ENCODE data around the gene NR1H4.
"Not testable (repeated sequence)": the region's sequence is repeated elsewhere in the genome, so short reads cannot be mapped to it uniquely, and the experiment has no call there.

Gene NR1H4

DNA sequence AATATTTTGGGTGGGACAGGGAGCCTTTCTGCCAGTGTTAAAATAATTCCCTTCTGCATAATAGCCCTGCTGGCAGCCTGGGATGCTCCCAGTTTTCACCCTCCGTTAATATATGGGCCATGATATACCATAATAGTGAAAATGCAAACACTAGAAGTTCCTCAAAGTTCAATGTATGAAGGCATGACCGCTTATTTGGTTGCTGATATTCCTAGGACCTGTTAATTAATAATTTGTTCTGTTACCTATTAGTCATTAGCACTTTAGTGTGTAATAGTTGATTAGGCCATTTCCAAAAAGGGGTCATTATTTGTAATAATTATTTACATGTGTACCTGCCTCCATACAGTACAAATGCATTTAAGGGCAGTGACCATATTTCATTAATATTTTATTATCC, 20.4 kb downstream of the NR1H4 start:
- Histone ChIP-seq H3K9ac (ENCODE audit: low read depth, low read length) (no peak overlapping the region), H3K27me3 (ENCODE audit: control insufficient read depth, insufficient read depth, low read length) (no peaks in the 10 kb centered on the region), H3K9me3 (ENCODE audit: control insufficient read depth, insufficient read depth, low read length) (no peaks in the 10 kb centered on the region), H3K4me3 (ENCODE audit: low read depth, low read length) (no peak overlapping the region), H3K4me1 (ENCODE audit: control insufficient read depth, insufficient read depth, low read length) (no peaks in the 10 kb centered on the region), H3K36me3 (ENCODE audit: control insufficient read depth, insufficient read depth, low read length) (no peaks in the 10 kb centered on the region)

DNA sequence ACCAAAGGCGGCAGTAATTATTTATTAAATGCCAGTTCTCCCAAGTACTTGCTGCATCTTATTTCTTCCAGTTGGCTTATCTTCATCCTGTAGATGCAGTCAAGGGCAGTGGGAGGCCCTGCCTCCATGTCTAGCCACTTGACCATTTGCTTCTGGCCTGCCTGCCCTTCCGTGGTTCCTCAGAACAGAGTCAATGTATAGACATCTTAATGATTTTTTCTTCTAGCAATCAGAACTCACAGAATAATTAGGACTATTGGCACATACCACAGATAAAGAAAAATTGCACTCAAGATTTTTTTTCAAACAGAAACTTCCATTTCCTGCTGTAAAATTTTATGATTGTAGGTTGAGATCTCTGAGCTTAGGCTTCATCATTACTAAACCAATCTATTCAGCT, 20.9 kb downstream of the NR1H4 start:
- Histone ChIP-seq H3K27me3 (ENCODE audit: control insufficient read depth, insufficient read depth, low read length) (no peaks in the 10 kb centered on the region), H3K36me3 (ENCODE audit: control insufficient read depth, insufficient read depth, low read length) (no peaks in the 10 kb centered on the region), H3K4me3 (ENCODE audit: low read depth, low read length) (no peak overlapping the region), H3K9me3 (ENCODE audit: control insufficient read depth, insufficient read depth, low read length) (no peaks in the 10 kb centered on the region), H3K4me1 (ENCODE audit: control insufficient read depth, insufficient read depth, low read length) (no peaks in the 10 kb centered on the region), H3K9ac (ENCODE audit: low read depth, low read length) (no peak overlapping the region)

DNA sequence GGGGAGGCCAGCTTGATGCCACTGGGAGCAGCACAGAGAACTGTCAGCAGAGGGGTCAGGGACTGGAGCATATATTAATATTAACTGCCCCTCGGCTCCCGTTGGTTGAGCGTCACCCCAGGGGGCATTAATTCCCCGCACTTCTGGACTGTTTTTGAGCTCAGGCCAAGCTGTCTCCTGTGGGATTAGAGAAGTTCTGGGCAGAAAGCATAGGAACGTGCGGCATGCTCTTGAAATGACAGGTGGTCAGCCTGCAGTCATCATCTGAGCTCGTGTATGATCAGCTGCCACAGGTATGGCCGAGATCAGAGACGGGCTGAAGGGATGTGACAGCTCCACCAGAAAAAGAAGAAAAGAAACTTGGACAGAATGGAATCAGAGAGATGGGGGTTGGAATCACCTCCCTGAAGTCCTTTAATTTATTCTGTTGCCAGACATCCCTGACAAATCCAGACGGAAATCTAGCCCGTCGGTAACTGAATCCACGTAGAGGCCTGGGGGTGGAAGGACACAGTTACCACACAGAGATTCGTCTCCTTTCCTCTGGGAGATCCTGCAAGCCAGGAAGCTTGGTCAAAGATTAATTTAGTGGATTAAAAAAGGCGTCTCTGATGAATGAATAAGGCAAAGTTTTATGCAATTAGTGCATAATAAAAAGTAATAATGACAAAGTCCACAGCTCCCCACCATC, 23.6 kb downstream of the NR1H4 start:
- Histone ChIP-seq H3K9me3 (ENCODE audit: control insufficient read depth, insufficient read depth, low read length) (no peaks in the 10 kb centered on the region), H3K4me1 (ENCODE audit: control insufficient read depth, insufficient read depth, low read length) (no peaks in the 10 kb centered on the region), H3K36me3 (ENCODE audit: control insufficient read depth, insufficient read depth, low read length) (no peaks in the 10 kb centered on the region), H3K27me3 (ENCODE audit: control insufficient read depth, insufficient read depth, low read length) (no peaks in the 10 kb centered on the region), H3K4me3 (ENCODE audit: low read depth, low read length) (no peak overlapping the region), H3K9ac (ENCODE audit: low read depth, low read length) (no peak overlapping the region)

DNA sequence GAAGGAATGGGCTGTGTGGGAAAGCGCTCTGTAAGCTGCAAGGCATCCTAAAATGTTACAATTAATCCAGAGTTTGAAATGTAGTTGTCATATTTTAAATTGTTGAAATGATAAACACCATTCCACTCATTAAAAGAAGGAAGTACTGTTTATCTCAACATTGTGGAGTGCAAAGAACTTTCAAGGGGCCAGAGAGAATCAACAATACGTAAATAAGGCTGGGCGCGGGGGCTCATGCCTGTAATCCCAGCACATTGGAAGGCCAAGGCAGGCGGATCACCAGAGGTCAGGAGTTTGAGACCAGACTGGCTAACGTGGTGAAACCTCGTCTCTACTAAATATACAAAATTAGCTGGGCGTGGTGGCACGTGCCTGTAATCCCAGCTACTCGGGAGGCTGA, 24.5 kb downstream of the NR1H4 start:
- Histone ChIP-seq H3K9me3 (ENCODE audit: control insufficient read depth, insufficient read depth, low read length) (no peaks in the 10 kb centered on the region), H3K27me3 (ENCODE audit: control insufficient read depth, insufficient read depth, low read length) (no peaks in the 10 kb centered on the region), H3K4me3 (ENCODE audit: low read depth, low read length) (no peak overlapping the region), H3K4me1 (ENCODE audit: control insufficient read depth, insufficient read depth, low read length) (no peaks in the 10 kb centered on the region), H3K36me3 (ENCODE audit: control insufficient read depth, insufficient read depth, low read length) (no peaks in the 10 kb centered on the region), H3K9ac (ENCODE audit: low read depth, low read length) (no peak overlapping the region)

DNA sequence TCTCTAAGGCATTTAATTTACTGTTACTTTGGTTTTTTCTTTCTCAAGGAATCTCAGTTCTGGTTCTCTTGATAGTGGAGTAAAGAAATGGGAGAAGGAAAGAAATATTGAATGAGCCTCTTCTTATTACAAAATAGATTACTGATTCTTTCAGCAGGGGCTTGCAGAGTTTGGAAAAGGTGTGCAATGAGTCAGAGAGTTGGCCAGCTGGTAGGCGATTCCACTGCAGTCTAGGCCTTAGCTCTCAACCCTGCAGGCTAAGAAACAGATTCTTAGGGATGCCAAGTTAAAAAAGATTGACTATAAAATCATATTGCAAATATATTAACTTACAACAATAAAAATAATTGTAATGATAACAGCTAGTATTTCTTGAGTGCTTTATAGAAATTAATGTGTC, 25.8 kb downstream of the NR1H4 start:
- Histone ChIP-seq H3K9ac (ENCODE audit: low read depth, low read length) (no peak overlapping the region), H3K36me3 (ENCODE audit: control insufficient read depth, insufficient read depth, low read length) (no peaks in the 10 kb centered on the region), H3K9me3 (ENCODE audit: control insufficient read depth, insufficient read depth, low read length) (no peaks in the 10 kb centered on the region), H3K4me1 (ENCODE audit: control insufficient read depth, insufficient read depth, low read length) (no peaks in the 10 kb centered on the region), H3K27me3 (ENCODE audit: control insufficient read depth, insufficient read depth, low read length) (no peaks in the 10 kb centered on the region), H3K4me3 (ENCODE audit: low read depth, low read length) (no peak overlapping the region)

DNA sequence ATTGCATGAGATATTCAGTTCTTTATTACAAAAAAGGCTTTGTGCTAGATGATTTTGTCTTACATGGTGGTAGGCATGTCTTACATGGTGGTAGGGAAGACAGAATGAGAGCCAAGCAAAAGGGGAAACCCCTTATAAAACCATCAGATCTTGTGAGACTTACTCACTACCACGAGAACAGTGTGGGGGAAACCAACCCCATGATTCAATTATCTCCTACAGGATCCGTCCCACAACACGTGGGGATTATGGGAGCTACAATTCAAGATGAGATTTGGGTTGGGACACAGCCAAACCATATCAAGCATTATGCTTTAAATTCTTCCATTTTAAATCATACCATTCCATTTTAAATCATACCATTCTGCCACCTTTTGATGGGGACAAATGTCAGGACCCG, 29.1 kb downstream of the NR1H4 start:
- not testable (repeated sequence) for H3K4me1 ChIP-seq (ENCODE audit: control insufficient read depth, insufficient read depth, low read length); H3K4me3 ChIP-seq (ENCODE audit: low read depth, low read length); H3K9ac ChIP-seq (ENCODE audit: low read depth, low read length); H3K27me3 ChIP-seq (ENCODE audit: control insufficient read depth, insufficient read depth, low read length); H3K9me3 ChIP-seq (ENCODE audit: control insufficient read depth, insufficient read depth, low read length); H3K36me3 ChIP-seq (ENCODE audit: control insufficient read depth, insufficient read depth, low read length)

DNA sequence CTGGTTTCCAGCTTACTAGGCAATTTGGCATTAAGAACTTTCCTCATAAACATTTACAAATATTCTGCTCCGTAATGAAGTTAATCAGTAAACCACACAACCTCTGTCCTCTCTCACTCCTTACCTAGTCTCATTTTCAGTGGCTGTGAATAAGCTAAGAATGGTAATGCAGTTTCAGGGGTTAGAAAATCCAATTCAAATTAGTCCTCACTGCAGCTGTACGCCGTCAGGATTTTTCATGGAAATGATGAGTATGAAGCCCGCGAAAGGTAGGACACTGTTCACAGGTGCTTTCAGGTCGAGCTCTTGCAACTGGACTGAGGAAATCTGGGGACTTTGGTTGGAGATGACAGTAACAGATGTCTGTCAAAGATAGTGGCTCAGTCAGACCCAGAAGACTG, 29.6 kb downstream of the NR1H4 start:
- Histone ChIP-seq H3K9me3 (ENCODE audit: control insufficient read depth, insufficient read depth, low read length) (no peaks in the 10 kb centered on the region), H3K27me3 (ENCODE audit: control insufficient read depth, insufficient read depth, low read length) (no peaks in the 10 kb centered on the region), H3K9ac (ENCODE audit: low read depth, low read length) (no peak overlapping the region), H3K4me3 (ENCODE audit: low read depth, low read length) (no peak overlapping the region), H3K36me3 (ENCODE audit: control insufficient read depth, insufficient read depth, low read length) (no peaks in the 10 kb centered on the region), H3K4me1 (ENCODE audit: control insufficient read depth, insufficient read depth, low read length) (no peaks in the 10 kb centered on the region)

DNA sequence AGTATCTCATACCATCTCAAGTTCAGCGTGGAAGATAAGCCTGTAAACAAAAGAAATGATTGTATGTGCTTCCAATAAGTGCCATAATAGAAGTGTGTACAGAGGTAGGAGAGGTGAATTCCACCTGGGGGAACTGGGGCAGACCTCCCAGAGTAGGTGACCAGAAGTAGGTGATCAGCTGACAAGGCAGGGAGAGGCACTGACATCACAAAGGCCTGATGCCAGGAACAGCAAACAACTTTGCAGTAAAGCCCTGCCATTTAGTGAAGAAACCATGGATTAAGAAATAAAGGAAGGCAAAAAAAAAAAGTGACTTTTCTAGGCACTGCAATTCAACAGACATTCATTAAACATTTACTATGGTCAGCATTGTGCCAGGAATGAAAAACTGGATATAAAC, 31.1 kb downstream of the NR1H4 start:
- H3K9ac ChIP-seq (ENCODE audit: low read depth, low read length): no peak overlapping the region
- no peak overlapping the region for H3K4me3 ChIP-seq (ENCODE audit: low read depth, low read length)
- H3K4me1 ChIP-seq (ENCODE audit: control insufficient read depth, insufficient read depth, low read length): no peaks in the 10 kb centered on the region
- H3K9me3 ChIP-seq (ENCODE audit: control insufficient read depth, insufficient read depth, low read length): no peaks in the 10 kb centered on the region
- no peaks in the 10 kb centered on the region for H3K27me3 ChIP-seq (ENCODE audit: control insufficient read depth, insufficient read depth, low read length)
- no peaks in the 10 kb centered on the region for H3K36me3 ChIP-seq (ENCODE audit: control insufficient read depth, insufficient read depth, low read length)

DNA sequence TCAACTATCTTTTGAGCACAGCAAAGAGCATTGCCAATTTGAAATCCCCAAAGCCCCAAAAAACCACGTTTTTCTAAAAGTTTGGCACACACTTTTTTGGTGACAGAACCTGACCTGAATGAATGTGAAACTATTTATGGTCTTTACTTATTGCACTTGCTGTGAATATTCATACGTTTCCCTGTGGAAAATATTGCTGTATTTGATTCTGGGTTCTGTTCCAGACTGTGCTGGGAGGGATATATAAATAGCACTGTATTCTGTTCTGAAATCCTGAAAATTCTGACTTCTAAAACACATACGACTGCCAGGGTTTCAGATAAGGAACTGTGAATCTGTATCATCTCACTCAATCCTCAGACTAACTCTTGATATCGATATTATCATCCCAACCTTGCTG, 35.1 kb downstream of the NR1H4 start:
- Histone ChIP-seq H3K9ac (ENCODE audit: low read depth, low read length) (no peak overlapping the region), H3K4me1 (ENCODE audit: control insufficient read depth, insufficient read depth, low read length) (no peaks in the 10 kb centered on the region), H3K27me3 (ENCODE audit: control insufficient read depth, insufficient read depth, low read length) (no peaks in the 10 kb centered on the region), H3K4me3 (ENCODE audit: low read depth, low read length) (no peak overlapping the region), H3K9me3 (ENCODE audit: control insufficient read depth, insufficient read depth, low read length) (no peaks in the 10 kb centered on the region), H3K36me3 (ENCODE audit: control insufficient read depth, insufficient read depth, low read length) (no peaks in the 10 kb centered on the region)

DNA sequence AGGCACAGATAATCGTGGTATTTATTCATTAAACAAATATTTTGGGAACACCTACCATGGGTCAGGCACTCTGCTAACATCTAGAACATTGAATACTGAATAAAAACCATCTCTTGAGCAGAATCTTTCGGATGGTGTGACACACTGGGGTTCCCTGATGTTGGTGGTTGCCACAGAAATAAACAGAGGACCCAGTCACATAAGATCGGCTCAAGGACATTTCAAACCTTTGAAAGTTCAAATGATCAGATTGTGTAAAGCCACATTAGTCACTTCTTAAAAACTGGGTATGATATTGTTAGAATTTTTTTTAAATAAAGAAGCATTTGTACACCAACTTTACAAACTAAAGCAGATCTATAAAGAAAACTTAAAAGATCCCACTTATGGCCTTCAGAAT, 39.0 kb downstream of the NR1H4 start:
- no peaks in the 10 kb centered on the region for H3K27me3 ChIP-seq (ENCODE audit: control insufficient read depth, insufficient read depth, low read length)
- no peaks in the 10 kb centered on the region for H3K9me3 ChIP-seq (ENCODE audit: control insufficient read depth, insufficient read depth, low read length)
- no peak overlapping the region for H3K4me3 ChIP-seq (ENCODE audit: low read depth, low read length)
- H3K4me1 ChIP-seq (ENCODE audit: control insufficient read depth, insufficient read depth, low read length): no peaks in the 10 kb centered on the region
- no peak overlapping the region for H3K9ac ChIP-seq (ENCODE audit: low read depth, low read length)
- no peaks in the 10 kb centered on the region for H3K36me3 ChIP-seq (ENCODE audit: control insufficient read depth, insufficient read depth, low read length)

DNA sequence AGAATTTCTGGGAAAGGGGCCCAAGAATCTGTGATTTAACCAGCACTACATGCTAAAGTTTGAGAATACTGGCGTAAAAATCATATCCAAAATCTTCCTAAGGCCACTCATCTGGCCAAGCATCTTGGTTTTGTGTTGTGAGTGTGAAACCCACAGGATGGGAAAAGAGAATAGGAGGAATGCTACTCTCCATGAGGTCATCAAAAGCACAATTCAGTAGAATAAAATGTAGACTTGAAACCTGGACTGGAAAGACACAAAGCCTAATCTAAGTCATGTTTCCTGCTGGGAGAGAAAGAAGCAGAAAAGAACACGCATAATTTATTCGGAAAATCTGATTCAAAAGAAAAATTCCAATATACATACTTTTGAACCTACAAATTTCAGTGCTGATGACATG, 42.3 kb downstream of the NR1H4 start:
- Histone ChIP-seq H3K27me3 (ENCODE audit: control insufficient read depth, insufficient read depth, low read length) (no peaks in the 10 kb centered on the region), H3K36me3 (ENCODE audit: control insufficient read depth, insufficient read depth, low read length) (no peaks in the 10 kb centered on the region), H3K4me1 (ENCODE audit: control insufficient read depth, insufficient read depth, low read length) (no peaks in the 10 kb centered on the region), H3K9ac (ENCODE audit: low read depth, low read length) (no peak overlapping the region), H3K9me3 (ENCODE audit: control insufficient read depth, insufficient read depth, low read length) (no peaks in the 10 kb centered on the region), H3K4me3 (ENCODE audit: low read depth, low read length) (no peak overlapping the region)

DNA sequence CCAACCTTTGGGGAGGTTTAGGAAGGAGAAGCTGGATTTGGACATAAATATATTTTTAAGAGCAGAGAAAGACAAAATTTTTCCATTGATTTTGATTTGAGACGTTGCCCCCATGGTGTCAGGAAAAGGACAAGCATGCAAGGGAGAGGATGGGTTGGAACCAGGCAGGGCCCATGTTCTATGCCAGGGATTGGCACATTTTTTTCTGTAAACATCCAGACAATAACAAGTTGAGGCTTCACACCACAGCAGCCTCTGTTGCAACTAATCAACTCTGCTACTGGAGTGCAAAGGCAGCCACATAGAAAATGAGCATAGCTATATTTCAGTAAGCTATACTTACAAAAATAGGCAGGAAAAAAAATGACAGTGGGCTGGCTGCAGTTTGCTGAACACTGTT, 44.7 kb downstream of the NR1H4 start:
- H3K4me3 ChIP-seq (ENCODE audit: low read depth, low read length): no peak overlapping the region
- no peaks in the 10 kb centered on the region for H3K9me3 ChIP-seq (ENCODE audit: control insufficient read depth, insufficient read depth, low read length)
- H3K36me3 ChIP-seq (ENCODE audit: control insufficient read depth, insufficient read depth, low read length): no peaks in the 10 kb centered on the region
- no peaks in the 10 kb centered on the region for H3K4me1 ChIP-seq (ENCODE audit: control insufficient read depth, insufficient read depth, low read length)
- no peak overlapping the region for H3K9ac ChIP-seq (ENCODE audit: low read depth, low read length)
- H3K27me3 ChIP-seq (ENCODE audit: control insufficient read depth, insufficient read depth, low read length): no peaks in the 10 kb centered on the region
